ENCODE results near the gene STK10.

The STK10 gene

GRCh38 chr5:172137046-172137445 lies 51.0 kb downstream of the STK10 start:
- Histone ChIP-seq H4K20me1 (ENCODE audit: insufficient read depth, low read length) (no peaks in the 10 kb centered on the region), H3K9me2 (ENCODE audit: low read depth, low read length) (no peaks in the 10 kb centered on the region), H3K9me3 (ENCODE audit: low read length) (peaks cover 5% of the 10 kb centered on the region), H3K27ac (ENCODE audit: low read depth, low read length, poor library complexity, severe bottlenecking) (no peak overlapping the region), H3K27me3 (ENCODE audit: insufficient read depth, low read length) (no peaks in the 10 kb centered on the region), H3K4me1 (ENCODE audit: insufficient read depth, low read length, severe bottlenecking) (peaks cover 35% of the 10 kb centered on the region), H3K9ac (ENCODE audit: low read length) (no peak overlapping the region), H3K36me3 (ENCODE audit: insufficient read depth, low read length) (peaks cover 32% of the 10 kb centered on the region), H3F3A (ENCODE audit: insufficient read depth, low read length) (no peaks in the 10 kb centered on the region), H3K79me2 (ENCODE audit: insufficient read depth, low read length) (0 out of 2 replicates have a peak, but pooled peaks cover 3% of the 10 kb centered on the region), H2AFZ (ENCODE audit: low read length) (no peak overlapping the region), H3K4me3 (ENCODE audit: low read depth, low read length, poor library complexity, severe bottlenecking) (no peak overlapping the region), H3K4me2 (ENCODE audit: low read length) (no peak overlapping the region)
- TF ChIP-seq EZH2 (IDR thresholded peaks at IDR 0.05; ENCODE audit: borderline replicate concordance, low read length): no peak
- no peak for TF ChIP-seq CTCF (IDR thresholded peaks at IDR 0.05; ENCODE audit: low read length)

GRCh38 chr5:172133359-172134029 lies 54.5 kb downstream of the STK10 start:
- no peak overlapping the region for H2AFZ ChIP-seq (ENCODE audit: low read length)
- no peaks in the 10 kb centered on the region for H3F3A ChIP-seq (ENCODE audit: insufficient read depth, low read length)
- H3K4me1 ChIP-seq (ENCODE audit: insufficient read depth, low read length, severe bottlenecking): peaks cover 11% of the 10 kb centered on the region
- no peak overlapping the region for H3K9ac ChIP-seq (ENCODE audit: low read length)
- H3K79me2 ChIP-seq (ENCODE audit: insufficient read depth, low read length): 0 out of 2 replicates have a peak, but pooled peaks cover 3% of the 10 kb centered on the region
- no peaks in the 10 kb centered on the region for H4K20me1 ChIP-seq (ENCODE audit: insufficient read depth, low read length)
- peaks cover 34% of the 10 kb centered on the region for H3K36me3 ChIP-seq (ENCODE audit: insufficient read depth, low read length)
- no peaks in the 10 kb centered on the region for H3K27me3 ChIP-seq (ENCODE audit: insufficient read depth, low read length)
- H3K9me3 ChIP-seq (ENCODE audit: low read length): peaks cover 5% of the 10 kb centered on the region
- H3K27ac ChIP-seq (ENCODE audit: low read depth, low read length, poor library complexity, severe bottlenecking): peak overlapping the region; percentile 6
- TF ChIP-seq EZH2 (IDR thresholded peaks at IDR 0.05; ENCODE audit: borderline replicate concordance, low read length) (no peak), CTCF (IDR thresholded peaks at IDR 0.05; ENCODE audit: low read length) (no peak)
- no peak overlapping the region for H3K4me3 ChIP-seq (ENCODE audit: low read depth, low read length, poor library complexity, severe bottlenecking)
- no peaks in the 10 kb centered on the region for H3K9me2 ChIP-seq (ENCODE audit: low read depth, low read length)
- no peak overlapping the region for H3K4me2 ChIP-seq (ENCODE audit: low read length)

GRCh38 chr5:172131690-172132089 lies 56.3 kb downstream of the STK10 start:
- H3K9ac ChIP-seq (ENCODE audit: low read length): no peak overlapping the region
- TF ChIP-seq EZH2 (IDR thresholded peaks at IDR 0.05; ENCODE audit: borderline replicate concordance, low read length) (no peak), CTCF (IDR thresholded peaks at IDR 0.05; ENCODE audit: low read length) (no peak)
- no peak overlapping the region for H3K27ac ChIP-seq (ENCODE audit: low read depth, low read length, poor library complexity, severe bottlenecking)
- H3F3A ChIP-seq (ENCODE audit: insufficient read depth, low read length): no peaks in the 10 kb centered on the region
- H3K4me3 ChIP-seq (ENCODE audit: low read depth, low read length, poor library complexity, severe bottlenecking): no peak overlapping the region
- H3K4me2 ChIP-seq (ENCODE audit: low read length): no peak overlapping the region
- no peak overlapping the region for H2AFZ ChIP-seq (ENCODE audit: low read length)
- no peaks in the 10 kb centered on the region for H3K79me2 ChIP-seq (ENCODE audit: insufficient read depth, low read length)
- H3K36me3 ChIP-seq (ENCODE audit: insufficient read depth, low read length): peaks cover 39% of the 10 kb centered on the region
- no peaks in the 10 kb centered on the region for H4K20me1 ChIP-seq (ENCODE audit: insufficient read depth, low read length)
- no peaks in the 10 kb centered on the region for H3K9me2 ChIP-seq (ENCODE audit: low read depth, low read length)
- H3K4me1 ChIP-seq (ENCODE audit: insufficient read depth, low read length, severe bottlenecking): peaks cover 11% of the 10 kb centered on the region
- no peaks in the 10 kb centered on the region for H3K27me3 ChIP-seq (ENCODE audit: insufficient read depth, low read length)
- peaks cover 2% of the 10 kb centered on the region; the same call in 1 of the 2 replicates for H3K9me3 ChIP-seq (ENCODE audit: low read length)
